Fibroblast of skin of scalp (primary cell): ENCODE data around the gene AKR1C1.
"Not testable (repeated sequence)": the region's sequence is repeated elsewhere in the genome, so short reads cannot be mapped to it uniquely, and the experiment has no call there.

ENCODE experiments used
- DNase-seq: peaks from one replicate; pipeline ENCODE4 v3.0.0-alpha.2; 2013

Gene AKR1C1

GRCh38 chr10:4984223-4984622, 21.0 kb downstream of the AKR1C1 start:
- DNase-seq, result no peak

- DNase-seq, result peak; percentile 3
Measured at GRCh38 chr10:4984971-4985594, 21.9 kb downstream of the AKR1C1 start.

GRCh38 chr10:4988000-4988641, 24.9 kb downstream of the AKR1C1 start:
- not testable (repeated sequence) for DNase-seq

- no peak for DNase-seq
Measured at GRCh38 chr10:4990217-4990616, 27.0 kb downstream of the AKR1C1 start.

- DNase-seq, result not testable (repeated sequence)
Measured at GRCh38 chr10:4991463-4991862, 28.2 kb downstream of the AKR1C1 start.

GRCh38 chr10:4992564-4992963, 29.3 kb downstream of the AKR1C1 start:
- not testable (repeated sequence) for DNase-seq

GRCh38 chr10:4994260-4994659, 31.0 kb downstream of the AKR1C1 start:
- DNase-seq, result not testable (repeated sequence)

- no peak for DNase-seq
Measured at GRCh38 chr10:4998671-4999070, 35.5 kb downstream of the AKR1C1 start.

GRCh38 chr10:5002013-5002727, 39.0 kb downstream of the AKR1C1 start:
- DNase-seq, result no peak

- DNase-seq, result not testable (repeated sequence)
Measured at GRCh38 chr10:5003127-5004029, 40.2 kb downstream of the AKR1C1 start, which contains the start of gene AKR1C2. AKR1C2 (minus strand) TSS chr10:5003857; CDS start chr10:5003835, 22 bp downstream.

- not testable (repeated sequence) for DNase-seq
Measured at GRCh38 chr10:5004030-5004385, 40.8 kb downstream of the AKR1C1 start.

GRCh38 chr10:5004501-5004900, 41.3 kb downstream of the AKR1C1 start:
- DNase-seq, result not testable (repeated sequence)

- DNase-seq, result not testable (repeated sequence)
Measured at GRCh38 chr10:5008857-5009548, 45.8 kb downstream of the AKR1C1 start.

GRCh38 chr10:5010043-5010442, 46.8 kb downstream of the AKR1C1 start:
- not testable (repeated sequence) for DNase-seq

GRCh38 chr10:5011392-5011791, 48.2 kb downstream of the AKR1C1 start:
- DNase-seq, result not testable (repeated sequence)

- no peak for DNase-seq
Measured at GRCh38 chr10:5012595-5012994, 49.4 kb downstream of the AKR1C1 start.

GRCh38 chr10:5013385-5013784, 50.2 kb downstream of the AKR1C1 start:
- no peak for DNase-seq

- DNase-seq, result not testable (repeated sequence)
Measured at GRCh38 chr10:5014200-5014910, 51.1 kb downstream of the AKR1C1 start.

- DNase-seq, result no peak
Measured at GRCh38 chr10:5014936-5015335, 51.7 kb downstream of the AKR1C1 start.

GRCh38 chr10:5018134-5018533, 54.9 kb downstream of the AKR1C1 start:
- no peak for DNase-seq

GRCh38 chr10:5018671-5019277, 55.6 kb downstream of the AKR1C1 start:
- peak; percentile 56 for DNase-seq
